Left cardiac atrium (tissue), 4 donors: Measurements from ENCODE around the gene SH3RF3. TPM values are rescaled to one million over a fixed set of nuclear protein-coding genes. Genes with fewer than 3 reads are reported as not detected.
A peak's percentile ranks its signal among the peaks of the same experiment; 100 is the strongest.

ENCODE experiments used
- ATAC-seq, 2 donors: fragments of 200-7000 bp; cut with Tn5 transposase; one replicate each; pipeline ENCODE4 v1.9.1; 2020; ENCODE audit warnings: mild to moderate bottlenecking in 2 of 2, moderate library complexity in 2 of 2
- DNase-seq: peaks from one replicate; pipeline ENCODE4 v3.0.0-alpha.2; 2020
- intact Hi-C, 2 donors: fragments of 100-400 bp; cut with DNase I; formaldehyde crosslinking; loops; one replicate each; pipeline versions ENCODE4 v1.14.1 to v1.15.1; 2022 to 2023
- total RNA-seq, 2 donors: library from RNA; stranded (reverse); fragmentation: NEBNext Ultra II Directional; extraction: Animal tissue kit (Norgen Biotek cat#: 25700); gene quantifications; one replicate each; pipeline ENCODE4 v1.2.1, GENCODE V29; 2021
- donor health status: DM: no; HTN: yes; CAD: no.
- donor health status: DM: no; HTN: yes; CAD: no; lungs with severe emphysema.
- donor health status: DM: yes; HTN: yes; CAD: no.
- donor health status: Dilated cardiomyopathy.

Gene SH3RF3
- total RNA-seq, 2 donors from 2014 or later = 8.8 to 9.4 TPM

DNA sequence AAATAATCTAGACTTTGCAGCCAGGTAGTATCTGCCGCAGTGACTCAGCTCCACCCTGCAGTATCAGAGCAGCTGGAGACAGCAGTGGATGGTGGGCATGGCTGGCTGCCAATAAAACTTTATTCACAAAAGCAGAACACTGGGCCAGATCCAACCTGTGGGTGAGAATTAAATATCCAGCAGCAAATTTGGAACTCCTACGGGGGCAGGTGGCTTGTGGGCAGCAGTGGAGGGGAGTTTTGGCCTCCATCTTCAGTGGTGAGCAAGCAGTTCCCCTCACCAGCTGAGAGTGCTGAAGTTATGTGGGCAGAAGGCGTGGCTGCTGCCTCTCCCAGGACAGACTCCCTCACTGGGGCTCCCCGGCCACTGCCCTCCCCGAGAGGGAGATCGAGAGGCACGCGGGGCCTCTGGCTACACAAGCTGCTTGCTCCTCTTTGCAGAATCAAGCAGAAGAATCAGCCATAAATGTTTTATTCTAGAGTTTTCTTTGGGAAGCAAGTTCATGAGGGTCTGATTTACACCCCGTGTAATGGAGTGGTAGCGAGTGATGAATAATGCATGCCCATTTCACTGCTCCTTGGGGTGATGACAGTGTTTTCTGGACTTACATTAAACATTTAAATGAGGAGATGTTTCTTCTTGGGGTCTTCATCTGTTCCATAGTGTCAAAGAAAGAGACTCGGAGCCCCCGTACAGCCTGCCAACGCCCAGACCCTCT is 280.5 kb downstream of the SH3RF3 start:
- DNase-seq (no peak), ATAC-seq (no peak)
- intact Hi-C loops = no loop called here

DNA sequence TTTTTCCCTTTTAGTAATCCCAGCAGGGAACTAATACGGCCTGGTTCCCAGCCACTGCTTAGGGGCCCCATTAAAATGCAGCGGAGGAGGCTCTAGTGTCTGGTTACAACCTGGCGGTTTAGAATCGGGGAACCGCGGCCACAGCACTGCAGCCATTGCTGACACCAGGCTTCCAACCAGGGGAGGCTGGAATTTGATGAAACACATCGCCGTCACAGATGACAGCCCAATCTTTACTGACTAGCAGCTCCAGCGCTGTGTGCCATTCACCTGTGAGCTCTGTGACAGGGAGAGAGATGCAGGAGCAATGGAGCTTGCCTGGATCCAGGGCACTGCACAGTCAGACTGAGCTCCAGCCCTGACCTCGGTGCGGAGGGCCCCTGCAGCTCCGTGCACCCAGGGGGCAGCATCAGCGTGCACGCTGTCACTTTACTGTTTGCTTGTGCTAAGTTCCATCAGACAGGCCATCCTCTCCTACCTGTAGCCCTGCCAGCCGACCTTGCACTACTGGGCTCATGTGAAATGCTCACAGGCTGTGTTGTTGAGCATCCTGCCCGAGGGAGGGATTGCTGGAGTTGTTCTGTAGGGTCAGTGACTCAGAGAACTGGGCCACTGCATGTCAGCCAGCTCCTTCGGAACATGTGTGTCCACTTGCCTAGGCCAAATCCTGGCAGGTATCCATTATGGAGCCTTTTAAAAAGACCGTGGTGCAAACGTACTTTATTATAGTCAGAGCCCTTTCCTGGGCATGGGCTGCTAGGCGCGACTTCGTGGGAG is 281.2 kb downstream of the SH3RF3 start:
- DNase-seq = peak; percentile 40
- peak in 1 of 2 donors; percentile 55 for ATAC-seq
- intact Hi-C loops = no loop called here

DNA sequence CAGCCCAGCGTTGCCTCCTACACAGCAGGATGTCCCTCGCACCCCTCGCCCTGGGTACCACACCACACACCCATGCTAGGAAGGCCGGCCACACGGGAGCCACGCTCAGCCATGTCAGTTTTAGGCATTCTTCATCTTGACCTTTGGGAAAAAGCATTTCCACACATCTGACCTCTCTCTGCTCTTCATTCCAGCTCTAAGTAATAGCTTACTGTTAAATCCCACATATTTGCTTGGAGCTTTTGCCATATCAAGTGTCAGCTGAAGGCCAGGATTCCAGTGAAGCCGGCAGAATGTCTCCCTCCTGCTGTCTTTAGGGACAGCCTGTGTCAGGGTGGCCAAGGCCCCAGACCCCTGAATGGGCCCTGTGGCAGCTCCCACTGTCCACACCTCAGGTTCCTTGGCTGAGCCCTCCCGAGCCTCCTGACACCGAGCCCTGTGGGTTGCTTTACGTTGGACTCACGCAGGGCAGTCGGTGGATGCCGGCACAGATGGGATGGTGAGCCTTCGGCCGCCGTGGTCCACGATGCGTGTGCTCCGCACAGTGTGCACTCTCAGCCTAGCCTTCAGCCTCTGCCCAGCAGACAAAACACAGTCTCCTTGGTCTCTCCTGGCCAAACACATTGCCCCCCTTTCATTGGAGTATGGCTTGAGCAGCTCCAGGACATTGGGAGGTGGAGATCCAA is 282.8 kb downstream of the SH3RF3 start:
- intact Hi-C loops = no loop called here
- ATAC-seq (no peak), DNase-seq (no peak)

DNA sequence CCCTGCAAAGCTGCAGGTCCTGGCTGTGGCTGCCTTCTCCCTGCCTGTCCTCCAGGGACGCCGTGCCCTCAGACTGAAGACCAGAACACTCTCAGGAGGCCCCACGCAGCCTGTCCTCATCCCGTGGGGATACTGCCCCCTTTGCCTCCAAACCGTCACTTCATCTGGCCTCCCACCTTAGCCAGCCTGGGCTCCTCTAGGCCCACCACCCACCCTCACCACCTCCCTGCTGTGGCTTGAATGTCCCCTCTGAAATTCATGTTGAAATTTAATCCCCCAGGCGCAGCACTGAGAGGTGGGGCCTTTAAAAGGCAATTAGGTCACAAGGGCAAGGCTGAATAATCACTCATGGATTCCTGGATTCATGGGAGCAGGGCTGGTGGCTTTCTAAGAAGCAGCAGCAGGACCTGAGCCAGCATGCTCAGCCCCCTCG is 286.6 kb downstream of the SH3RF3 start:
- intact Hi-C loops = no loop called here
- DNase-seq = no peak
- no peak for ATAC-seq

DNA sequence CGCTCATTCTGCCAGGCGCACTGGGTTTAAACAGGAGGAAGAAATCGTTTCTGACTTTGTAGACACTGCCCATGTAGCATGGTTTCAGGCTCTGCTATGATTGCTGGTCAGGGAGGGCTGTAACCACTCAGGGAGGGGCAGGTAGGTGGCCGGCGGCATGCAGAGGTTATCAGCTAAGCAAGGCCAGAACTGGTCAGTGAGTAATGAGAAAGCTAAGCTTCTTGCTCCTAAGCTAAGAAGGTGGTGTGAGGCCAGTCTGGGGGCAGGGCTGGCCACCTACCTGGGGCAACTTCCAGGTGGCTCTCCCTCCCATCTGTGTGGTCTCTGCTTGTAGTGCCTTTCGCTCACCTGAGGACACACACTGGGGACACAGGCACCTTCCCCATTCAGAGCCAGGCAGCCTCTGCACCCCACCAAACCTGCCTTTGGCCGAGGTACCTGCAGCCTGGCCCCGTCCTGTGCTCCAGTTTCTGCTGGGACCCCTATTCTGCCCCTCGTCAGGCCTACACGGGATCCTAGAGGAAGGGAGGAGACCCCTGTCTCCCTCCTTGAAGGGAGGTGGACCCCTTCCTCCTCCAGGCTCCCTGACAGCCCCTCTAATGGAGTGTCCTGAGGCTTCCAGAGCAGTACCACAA is 288.8 kb downstream of the SH3RF3 start:
- ATAC-seq = no peak
- intact Hi-C loops = no loop called here
- DNase-seq = no peak

DNA sequence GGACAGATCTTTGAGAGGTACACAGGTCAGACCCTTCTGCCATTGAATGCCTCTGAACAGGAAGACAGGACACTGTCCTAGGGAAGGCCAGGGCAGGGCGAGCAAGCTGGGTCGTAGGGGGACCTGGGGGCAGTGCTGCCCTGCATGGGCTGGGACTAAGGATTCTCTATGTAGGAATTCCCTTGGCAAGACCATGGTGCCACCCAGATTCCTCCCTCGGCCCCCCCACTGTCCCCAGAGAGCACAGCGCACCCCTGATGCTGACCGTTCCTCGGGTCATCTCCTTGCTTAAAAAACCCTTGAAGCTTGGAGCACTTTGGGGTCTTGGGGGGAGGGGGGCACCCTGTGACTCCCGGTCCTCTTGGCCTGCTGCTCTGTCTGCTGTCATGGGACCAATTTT is 289.7 kb downstream of the SH3RF3 start:
- intact Hi-C loops = no loop called here
- DNase-seq (no peak), ATAC-seq (no peak)

DNA sequence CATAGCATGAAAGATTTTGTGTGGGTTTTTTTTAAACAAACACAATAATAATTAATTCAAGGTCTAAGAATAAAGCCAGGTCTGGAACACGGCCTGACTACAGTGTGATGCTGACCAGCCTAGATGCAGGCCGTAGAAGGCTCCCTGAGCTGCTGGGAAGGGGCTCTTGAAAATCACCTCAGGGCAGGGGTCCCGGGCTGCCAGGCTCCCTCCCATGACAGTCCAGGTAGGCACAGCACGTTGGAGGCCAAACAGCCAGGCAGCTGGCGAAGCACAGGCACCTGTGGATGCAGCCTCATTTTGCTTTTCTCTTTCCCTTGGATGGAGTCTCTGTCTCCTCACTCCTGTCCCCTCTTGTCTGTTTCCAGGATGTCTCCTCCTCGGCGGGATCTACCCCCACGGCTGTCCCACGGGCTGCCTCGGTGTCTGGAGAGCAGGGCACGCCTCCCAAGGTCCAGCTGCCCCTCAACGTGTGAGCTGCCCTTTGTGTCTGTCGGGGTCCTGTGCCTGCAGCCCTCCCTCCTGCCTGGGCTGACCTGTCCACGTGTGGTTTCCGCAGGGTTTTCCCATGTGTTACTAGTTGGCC is 290.3 kb downstream of the SH3RF3 start:
- intact Hi-C loops = no loop called here
- DNase-seq = no peak

DNA sequence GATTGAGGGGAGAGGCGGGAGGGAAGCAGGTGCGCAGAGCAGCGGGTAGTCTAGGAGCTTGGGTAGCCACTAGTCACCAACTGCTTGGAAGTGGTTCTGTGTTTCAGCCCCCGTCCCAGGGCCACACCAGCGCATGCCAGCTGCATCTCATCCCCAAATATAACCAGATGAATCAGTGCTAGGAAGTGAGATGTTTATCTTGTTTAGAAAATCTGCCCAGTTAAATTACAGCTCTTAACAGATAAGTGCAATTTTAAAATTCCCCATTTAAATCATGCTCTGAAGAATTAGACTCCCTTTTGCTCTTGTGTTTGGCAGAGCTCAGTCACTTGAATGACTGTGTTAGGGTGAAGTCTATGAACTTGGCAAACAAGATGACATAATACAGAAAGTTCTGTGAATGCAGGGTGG is 291.0 kb downstream of the SH3RF3 start:
- ATAC-seq (no peak), DNase-seq (no peak)
- intact Hi-C loops = no loop called here

More for the DNA sequence above, 290.3 kb downstream of the SH3RF3 start:
- no peak for ATAC-seq

DNA sequence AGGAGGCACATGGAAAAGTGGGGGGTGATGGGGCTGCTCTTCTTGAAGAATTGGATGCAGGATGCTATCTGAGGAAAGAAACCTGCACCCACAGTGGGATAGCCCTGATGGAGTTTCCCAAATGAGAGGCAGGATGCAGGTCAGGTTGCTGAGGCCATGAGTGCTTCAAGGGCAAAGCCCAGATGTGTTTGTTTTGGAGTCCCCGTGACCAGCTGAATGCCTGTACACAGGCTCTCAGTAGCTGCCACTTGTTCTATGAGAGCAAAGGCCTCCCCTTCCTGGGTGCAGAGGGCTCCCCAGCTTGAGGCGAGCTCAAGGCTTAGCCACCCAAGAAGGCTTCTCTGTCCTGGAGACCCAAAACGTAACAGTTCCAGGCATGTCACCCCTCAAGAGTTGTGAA is 292.1 kb downstream of the SH3RF3 start:
- ATAC-seq (no peak), DNase-seq (no peak)
- intact Hi-C loops = no loop called here

DNA sequence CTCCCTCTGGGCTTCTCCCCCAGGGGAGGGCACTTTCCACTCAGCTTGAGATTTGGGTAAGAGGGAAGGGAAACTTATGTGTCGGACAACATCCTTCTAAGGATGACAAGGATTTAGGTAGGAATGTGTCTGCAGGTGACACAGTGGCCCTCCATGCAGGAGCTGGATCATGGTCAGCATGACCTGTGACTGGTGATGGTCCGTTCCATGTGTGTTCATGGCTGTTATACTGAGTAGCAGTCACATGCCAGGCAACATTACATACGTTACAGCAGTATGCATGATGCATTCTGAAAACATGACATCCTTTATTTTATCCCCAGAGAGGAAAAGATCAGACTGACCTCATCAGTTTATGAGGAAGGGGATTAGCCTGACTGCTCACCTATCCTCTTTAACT is 292.6 kb downstream of the SH3RF3 start:
- DNase-seq (no peak), ATAC-seq (no peak)
- intact Hi-C loops = no loop called here

DNA sequence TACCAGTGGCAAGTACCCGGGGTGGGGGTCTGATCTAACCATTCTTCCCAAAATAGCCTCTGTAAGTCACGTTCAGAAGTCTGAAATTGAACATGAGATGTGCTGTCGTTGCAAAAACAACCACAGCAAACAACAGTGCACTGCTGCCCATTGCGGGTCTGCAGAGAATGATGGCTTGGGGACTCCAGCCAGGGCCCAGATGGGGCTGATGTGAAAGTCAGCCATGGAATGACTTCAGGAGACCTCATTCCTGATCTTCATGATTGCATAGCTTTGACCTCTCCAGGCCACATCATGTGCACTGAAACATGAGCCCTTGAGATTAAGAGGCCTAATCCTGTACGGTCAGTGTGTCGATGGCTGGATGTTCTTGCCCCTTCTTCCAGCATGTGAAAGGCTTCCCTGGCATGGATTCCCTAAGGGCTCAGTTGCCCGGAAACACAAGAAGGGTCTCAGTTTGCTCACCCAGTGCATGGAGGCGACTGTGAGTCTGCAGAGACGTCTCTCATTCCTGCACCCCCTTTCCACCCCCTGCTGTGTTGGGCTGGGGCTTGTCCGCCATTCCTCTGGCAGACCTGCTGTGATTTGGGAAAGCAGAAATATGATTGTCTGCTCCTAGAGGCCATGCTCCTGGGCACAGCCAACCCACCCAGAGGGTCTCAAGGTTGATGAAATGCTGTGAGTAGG is 293.2 kb downstream of the SH3RF3 start:
- ATAC-seq (no peak), DNase-seq (no peak)
- intact Hi-C loops = no loop called here

DNA sequence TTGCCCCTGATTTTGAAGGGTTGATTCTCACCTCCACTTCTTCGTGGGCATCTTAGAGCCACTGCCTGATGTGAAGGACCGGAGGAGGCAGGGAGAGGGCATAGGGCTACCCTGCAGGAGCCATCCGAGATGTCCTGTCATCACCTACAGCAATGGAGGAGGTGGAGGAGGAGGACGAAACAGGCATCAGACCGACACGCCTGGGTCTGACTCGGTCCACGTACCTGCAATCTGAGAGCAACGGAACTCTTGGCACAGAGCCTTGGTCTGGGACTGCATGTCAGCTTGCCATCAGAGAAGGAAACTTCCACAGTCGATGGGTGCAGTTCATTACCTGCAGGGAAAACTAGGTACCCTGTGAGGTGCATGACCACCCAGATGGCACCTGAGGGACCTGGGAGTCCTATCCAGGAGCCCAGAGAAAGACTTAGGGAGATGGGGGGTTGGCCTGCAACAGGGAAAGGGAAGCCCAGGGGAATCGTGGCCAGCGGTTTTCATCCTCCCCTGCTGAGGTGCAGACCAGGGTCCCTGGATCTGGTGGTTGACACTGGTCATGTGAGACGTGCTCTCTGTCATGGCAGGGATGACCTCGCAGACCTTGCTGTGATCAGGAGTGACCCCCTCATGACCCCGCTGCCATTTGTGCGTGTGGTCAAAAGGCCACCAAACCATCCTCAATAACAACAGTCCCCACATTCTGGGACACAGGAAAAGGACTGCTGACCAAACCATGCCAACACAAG is 293.9 kb downstream of the SH3RF3 start:
- no peak for ATAC-seq
- intact Hi-C loops = no loop called here
- DNase-seq = no peak

DNA sequence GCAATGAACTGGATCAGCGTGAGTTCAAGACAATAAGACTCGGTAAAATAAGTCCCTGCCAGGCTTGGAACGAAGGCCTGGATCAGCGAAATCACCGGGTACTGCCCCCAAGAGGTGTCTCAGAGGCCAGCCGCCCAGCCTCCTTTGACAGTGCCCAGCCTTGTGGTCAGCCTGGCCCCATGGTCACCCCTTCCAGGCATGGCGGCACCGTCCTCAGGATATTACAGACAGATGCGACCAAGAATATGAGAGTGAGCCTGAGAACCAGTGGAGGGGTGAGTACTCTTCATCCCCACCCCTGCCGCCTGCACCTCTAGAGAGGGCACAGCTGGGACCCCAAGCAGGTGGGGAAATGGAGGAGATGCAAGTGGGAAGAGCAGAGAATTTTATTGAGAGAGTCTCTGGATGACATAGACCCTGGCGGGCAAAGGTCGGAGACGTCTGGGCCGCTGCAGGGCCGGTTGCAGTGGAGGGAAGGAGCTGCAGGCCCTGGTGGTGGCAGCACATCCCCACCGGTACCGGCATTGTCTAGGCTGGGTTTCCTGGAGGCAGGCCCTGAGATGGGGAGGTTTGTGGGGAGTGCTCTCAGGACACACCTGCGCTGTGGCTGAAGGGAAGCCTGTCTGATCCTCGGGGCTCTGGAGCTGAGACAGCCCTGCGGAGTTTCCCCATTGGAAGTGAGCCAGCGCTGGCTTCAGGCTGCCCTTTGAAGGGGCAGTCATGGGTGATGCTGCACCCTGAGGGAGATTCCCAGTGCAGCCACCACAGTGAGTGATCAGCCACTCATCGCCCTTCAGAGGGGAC is 294.8 kb downstream of the SH3RF3 start:
- ATAC-seq (no peak), DNase-seq (no peak)
- intact Hi-C loops = no loop called here

DNA sequence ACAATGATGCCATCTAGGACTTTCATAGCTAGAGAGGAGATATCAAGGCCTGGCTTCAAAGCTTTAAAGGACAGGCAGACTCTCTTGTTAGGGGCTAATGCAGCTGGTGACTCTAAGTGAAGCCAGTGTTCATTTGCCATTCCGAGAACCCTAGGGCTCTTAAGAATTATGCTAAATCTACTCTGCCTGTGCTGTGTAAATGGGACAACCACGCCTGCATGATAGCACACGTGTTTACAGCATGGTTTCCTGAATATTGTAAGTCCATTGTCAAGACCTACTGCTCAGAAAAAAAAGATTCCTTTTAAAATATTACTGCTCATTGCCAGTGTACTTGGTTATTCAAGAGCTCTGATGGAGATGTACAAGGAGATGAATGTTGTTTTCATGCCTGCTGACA is 296.4 kb downstream of the SH3RF3 start:
- DNase-seq = no peak
- no peak for ATAC-seq
- intact Hi-C loops = no loop called here

DNA sequence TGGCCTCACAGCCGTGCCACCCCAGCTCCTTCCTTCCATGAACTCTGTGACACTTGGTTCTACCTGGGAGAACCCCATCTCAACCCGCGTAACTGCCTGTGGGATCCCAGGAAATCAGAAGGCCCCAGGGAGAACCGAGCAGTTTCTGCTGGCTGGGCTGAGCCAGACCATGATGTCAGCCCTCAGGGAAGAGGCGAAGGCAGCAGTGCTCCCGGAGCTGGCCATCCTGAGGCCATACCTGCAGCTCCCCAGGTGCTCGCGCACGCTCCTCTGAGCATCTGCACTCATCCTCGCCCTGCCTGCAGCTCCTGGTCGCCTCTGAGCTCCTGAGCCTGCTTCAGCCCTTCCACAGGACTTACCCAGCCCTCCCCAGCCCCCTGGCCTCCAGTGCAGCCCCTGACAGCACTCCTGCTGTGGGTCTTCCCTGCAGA is 298.7 kb downstream of the SH3RF3 start:
- DNase-seq = no peak
- ATAC-seq = no peak
- intact Hi-C loops = no loop called here

DNA sequence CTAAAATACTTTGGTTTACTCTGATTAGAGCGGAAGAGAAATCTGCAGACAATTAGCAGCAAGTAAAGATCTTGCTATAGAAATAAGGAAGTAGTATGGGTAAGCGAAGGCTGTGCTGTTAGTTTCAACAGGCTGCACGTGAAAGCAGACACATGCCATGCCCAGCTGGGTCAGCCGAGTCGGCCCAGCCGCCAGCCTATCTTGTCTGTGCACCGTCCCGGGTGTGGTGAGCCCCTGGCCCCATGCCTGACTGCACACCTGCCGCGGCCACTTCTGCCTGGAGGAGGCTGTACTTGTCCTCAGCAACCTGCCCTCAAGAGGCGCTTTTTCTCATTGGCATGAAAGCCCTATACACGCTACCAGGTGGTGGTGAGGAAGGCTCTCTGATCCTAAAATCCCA is 299.3 kb downstream of the SH3RF3 start:
- ATAC-seq = no peak
- intact Hi-C loops = no loop called here
- no peak for DNase-seq

DNA sequence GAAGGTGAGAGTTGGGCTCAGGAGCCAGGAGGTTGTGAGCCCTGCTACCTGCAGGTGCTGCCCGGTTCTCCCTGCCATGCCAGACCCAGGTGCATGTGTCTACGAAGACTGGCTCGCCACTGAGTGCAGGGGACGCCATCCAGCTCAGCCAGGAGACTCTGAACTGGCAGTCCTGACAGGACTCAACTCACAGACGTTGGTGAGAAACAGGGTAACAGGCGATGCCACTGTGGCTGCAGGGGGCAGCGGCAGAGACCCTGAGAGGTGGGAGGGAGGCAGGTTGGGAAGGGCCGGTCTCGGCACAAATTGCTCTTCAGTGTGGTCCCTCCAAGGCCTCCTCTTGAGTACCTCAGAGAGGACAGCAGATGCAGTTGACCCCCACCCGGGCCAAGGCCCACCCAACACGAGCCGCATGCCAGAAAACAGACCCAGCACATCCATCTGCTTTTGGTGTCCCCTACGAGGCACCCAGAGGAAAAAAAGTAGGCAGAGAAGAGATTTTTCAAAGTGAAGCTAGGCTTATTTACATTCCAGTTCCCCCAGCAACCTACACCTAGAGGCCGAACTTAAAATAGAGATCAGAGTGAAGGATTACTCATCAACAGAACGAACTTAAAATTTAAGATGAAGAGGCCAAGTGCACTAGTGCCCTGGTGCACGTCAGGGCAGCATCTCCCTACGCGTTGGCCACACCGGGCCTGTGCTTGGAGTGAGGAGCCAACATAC is 300.0 kb downstream of the SH3RF3 start:
- no peak for DNase-seq
- intact Hi-C loops = no loop called here
- no peak for ATAC-seq
